Nephron progenitor cell (in vitro differentiated cells): Measurements from ENCODE around the gene TARM1.

Experiments
- DNase-seq: peaks from one replicate; pipeline ENCODE4 v3.0.0; 2021
- H3K27ac Mint-ChIP-seq: 2 replicates; pipeline ENCODE4 v1.8.0; 2021; ENCODE audit warnings: mild to moderate bottlenecking, moderate library complexity, mixed read lengths
- H3K27me3 Mint-ChIP-seq: 2 replicates; pipeline ENCODE4 v1.8.0; 2021; ENCODE audit warnings: mild to moderate bottlenecking, low read depth, mixed read lengths; ENCODE audit not compliant: poor library complexity
- H3K36me3 Mint-ChIP-seq: 2 replicates; pipeline ENCODE4 v1.8.0; 2021; ENCODE audit warnings: low read depth, mixed read lengths
- H3K4me1 Mint-ChIP-seq: 2 replicates; pipeline ENCODE4 v1.8.0; 2021; ENCODE audit warnings: mixed read lengths
- H3K4me3 Mint-ChIP-seq: 2 replicates; pipeline ENCODE4 v1.8.0; 2021; ENCODE audit warnings: mild to moderate bottlenecking, moderate library complexity, mixed read lengths
- H3K9me3 Mint-ChIP-seq: 2 replicates; pipeline ENCODE4 v1.8.0; 2021; ENCODE audit warnings: mild to moderate bottlenecking, moderate library complexity, mixed read lengths
- CTCF ChIP-seq: fragments of 200-600 bp; sonication (generic); IDR thresholded peaks from 2 replicates; pipeline ENCODE4 v1.5.0; 2021; ENCODE audit warnings: antibody characterized with exemption

TARM1 gene

DNA sequence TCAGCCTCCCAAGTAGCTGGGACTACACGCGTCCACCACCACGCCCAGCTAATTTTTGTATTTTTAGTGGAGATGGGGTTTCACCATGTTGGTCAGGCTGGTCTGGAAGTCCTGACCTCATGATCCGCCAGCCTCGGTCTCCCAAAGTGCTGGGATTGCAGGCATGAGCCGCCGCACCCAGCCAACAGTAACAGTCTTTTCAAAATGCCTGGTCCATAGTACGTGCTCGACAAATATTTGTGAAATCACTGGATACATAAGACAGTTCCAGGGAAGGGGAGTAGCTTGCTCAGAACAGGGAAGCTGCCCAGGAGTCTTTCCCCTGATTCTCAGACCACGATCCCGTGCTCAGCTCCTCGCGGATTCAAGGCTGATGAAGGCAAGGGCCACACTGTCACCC is 59.2 kb downstream of the TARM1 start:
- TF ChIP-seq CTCF, result no peak
- DNase-seq, result no peak
- H3K36me3 Mint-ChIP-seq, result no peaks in the 10 kb centered on the region
- H3K9me3 Mint-ChIP-seq, result peaks cover 8% of the 10 kb centered on the region
- H3K27ac Mint-ChIP-seq, result no peak overlapping the region
- peaks cover 39% of the 10 kb centered on the region for H3K27me3 Mint-ChIP-seq
- H3K4me3 Mint-ChIP-seq, result no peak overlapping the region
- no peaks in the 10 kb centered on the region for H3K4me1 Mint-ChIP-seq

DNA sequence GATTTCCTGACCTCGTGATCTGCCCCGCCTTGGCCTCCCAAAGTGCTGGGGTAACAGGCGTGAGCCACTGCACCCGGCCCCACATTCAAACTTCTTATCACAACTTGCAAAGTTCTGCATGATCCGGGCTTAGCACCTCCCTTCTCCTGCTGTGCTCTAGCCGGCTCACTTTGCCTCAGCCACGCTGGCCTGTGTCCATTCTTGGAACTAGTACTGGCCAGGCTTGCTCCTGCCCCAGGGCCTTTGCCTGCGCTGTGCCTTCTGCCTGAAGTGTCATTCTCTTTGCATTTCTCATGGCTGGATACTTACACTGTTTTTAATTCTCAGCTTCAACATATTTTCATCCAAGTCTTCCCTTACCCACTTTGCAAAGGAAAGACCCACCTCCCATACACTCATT is 59.8 kb downstream of the TARM1 start:
- Mint-ChIP-seq H3K27ac (no peak overlapping the region), H3K4me1 (no peaks in the 10 kb centered on the region), H3K36me3 (no peaks in the 10 kb centered on the region), H3K4me3 (no peak overlapping the region), H3K9me3 (peaks cover 11% of the 10 kb centered on the region), H3K27me3 (peaks cover 42% of the 10 kb centered on the region)
- no peak for DNase-seq
- TF ChIP-seq CTCF, result no peak
